ENCODE measurements around the gene CHRNA1. TPM values are rescaled to one million over a fixed set of nuclear protein-coding genes. Genes with fewer than 3 reads are reported as not detected.

Gene CHRNA1
- total and polyA plus RNA-seq, 9 of the 15 experiments (the other 6 are each of a cell fraction or from before 2014, with no cell fraction given): not detected

DNA sequence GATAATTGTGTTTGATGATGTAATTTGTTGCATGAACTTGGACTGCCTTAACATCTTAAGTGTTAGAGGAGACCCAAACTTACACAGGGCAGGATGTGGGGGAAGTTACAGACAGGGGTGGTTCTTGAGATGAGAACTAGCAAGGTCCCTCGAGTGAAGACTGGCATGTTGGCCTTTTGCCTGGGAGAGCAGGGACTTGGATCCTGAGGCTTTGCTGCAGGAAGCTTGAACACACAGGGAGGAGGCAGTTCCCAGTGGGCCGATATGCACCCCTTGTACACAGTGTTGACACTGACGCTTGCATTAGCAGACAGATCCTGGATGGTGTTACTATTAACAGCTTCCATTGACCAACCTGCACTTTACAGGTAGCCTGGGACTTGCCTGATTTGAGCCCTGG, 47.5 kb downstream of the CHRNA1 start (continued):
- TF ChIP-seq BCOR (IDR thresholded peaks at IDR 0.05) (no peak), LEF1 (IDR thresholded peaks at IDR 0.05) (no peak), MTA1 (IDR thresholded peaks at IDR 0.05; ENCODE audit: borderline replicate concordance) (no peak)
- TF ChIP-seq, protein P1, sequence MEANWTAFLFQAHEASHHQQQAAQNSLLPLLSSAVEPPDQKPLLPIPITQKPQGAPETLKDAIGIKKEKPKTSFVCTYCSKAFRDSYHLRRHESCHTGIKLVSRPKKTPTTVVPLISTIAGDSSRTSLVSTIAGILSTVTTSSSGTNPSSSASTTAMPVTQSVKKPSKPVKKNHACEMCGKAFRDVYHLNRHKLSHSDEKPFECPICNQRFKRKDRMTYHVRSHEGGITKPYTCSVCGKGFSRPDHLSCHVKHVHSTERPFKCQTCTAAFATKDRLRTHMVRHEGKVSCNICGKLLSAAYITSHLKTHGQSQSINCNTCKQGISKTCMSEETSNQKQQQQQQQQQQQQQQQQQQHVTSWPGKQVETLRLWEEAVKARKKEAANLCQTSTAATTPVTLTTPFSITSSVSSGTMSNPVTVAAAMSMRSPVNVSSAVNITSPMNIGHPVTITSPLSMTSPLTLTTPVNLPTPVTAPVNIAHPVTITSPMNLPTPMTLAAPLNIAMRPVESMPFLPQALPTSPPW (CRISPR knock-in tag; IDR thresholded peaks at IDR 0.05): no peak

DNA sequence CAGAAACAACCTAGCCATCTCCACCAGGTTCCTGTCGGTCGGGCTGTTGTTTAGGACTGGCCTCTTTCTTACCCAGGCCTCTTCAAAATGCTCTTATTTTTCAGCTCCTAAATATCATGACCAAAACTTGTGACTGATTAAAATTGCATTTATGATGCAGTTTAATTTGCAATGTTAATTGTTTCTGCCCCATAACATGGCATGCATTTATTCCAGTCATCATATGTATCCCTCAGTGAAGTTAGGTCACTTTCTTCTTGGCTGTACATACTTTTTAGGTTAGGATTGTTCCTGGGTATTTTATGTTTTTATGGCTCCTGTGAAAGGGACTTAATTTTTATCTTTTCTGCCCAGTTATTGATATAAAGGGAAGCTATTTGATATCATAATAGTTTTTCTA, 50.6 kb downstream of the CHRNA1 start:
- Histone ChIP-seq H4K20me1 (replicated peaks; ENCODE audit: control insufficient read depth, insufficient read depth, low read length) (no peaks in the 10 kb centered on the region), H3K9me3 (replicated peaks; ENCODE audit: control insufficient read depth, insufficient read depth, low read depth, low read length) (no peaks in the 10 kb centered on the region), H3K9ac (ENCODE audit: insufficient read depth in 1 of 2, low read depth in 2 of 2, low read length in 2 of 2) (no peak overlapping the region), H3K79me2 (ENCODE audit: control insufficient read depth, insufficient read depth, low read length) (no peaks in the 10 kb centered on the region), H3K4me1 (replicated peaks in 1 of 2; ENCODE audit: control insufficient read depth in 2 of 2, insufficient read depth in 2 of 2, low read length in 2 of 2) (no peaks in the 10 kb centered on the region), H3K36me3 (ENCODE audit: control insufficient read depth, insufficient read depth, low read length) (no peaks in the 10 kb centered on the region), H3K4me2 (ENCODE audit: insufficient read depth, low read length) (no peak overlapping the region), H2AFZ (ENCODE audit: low read depth, low read length) (no peak overlapping the region), H3K27ac (ENCODE audit: extremely low read depth, low read depth, low read length) (no peak overlapping the region), H3K9me1 (ENCODE audit: control insufficient read depth, insufficient read depth, low read length) (no peaks in the 10 kb centered on the region), H3K4me3 (no peak overlapping the region), H3K27me3 (ENCODE audit: control insufficient read depth in 2 of 2, insufficient read depth in 2 of 2, low read length in 2 of 2) (peaks cover 3 to 39% of the 10 kb centered on the region in 2 experiments; a peak in 3 of 5 replicates)
- WGBS (ENCODE audit: insufficient coverage, low coverage, missing lambda C conversion rate): 6% methylated on average over 2 of the region's 2 CpGs
- BruUV-seq (replicated peaks): no TSS peak
- intact Hi-C loops (cut with micrococcal nuclease): no loop called here
- ATAC-seq: no peak
- POLR2A ChIA-PET: interaction anchor here (1.0 kb wide), 1 partner anchor 455 kb away, joined by 3 read pairs; no protein-coding TSS in a partner anchor
- DNase-seq (ENCODE audit: extremely low read depth in 1 of 4, low spot score in 3 of 4): no peak
- no peak for FAIRE-seq
- CTCF ChIA-PET (ENCODE audit: low intra/inter-chr PET ratio): no interaction called here
- in situ Hi-C loops (cut with MboI): no loop called here
- TF ChIP-seq PPARD (CRISPR knock-in tag; IDR thresholded peaks at IDR 0.05): no peak
- TF ChIP-seq CHD1 (IDR thresholded peaks at IDR 0.05; ENCODE audit: low read length): no peak
- no peak for TF ChIP-seq SP2 (IDR thresholded peaks at IDR 0.05; ENCODE audit: extremely low read depth, low read depth, low read length, poor library complexity, severe bottlenecking)
- no peak for TF ChIP-seq PHB (CRISPR knock-in tag; IDR thresholded peaks at IDR 0.05)
- TF ChIP-seq HNRNPH1 (optimal IDR thresholded peaks at IDR 0.05; ENCODE audit: low read depth, low read length): no peak
- TF ChIP-seq, protein P2, sequence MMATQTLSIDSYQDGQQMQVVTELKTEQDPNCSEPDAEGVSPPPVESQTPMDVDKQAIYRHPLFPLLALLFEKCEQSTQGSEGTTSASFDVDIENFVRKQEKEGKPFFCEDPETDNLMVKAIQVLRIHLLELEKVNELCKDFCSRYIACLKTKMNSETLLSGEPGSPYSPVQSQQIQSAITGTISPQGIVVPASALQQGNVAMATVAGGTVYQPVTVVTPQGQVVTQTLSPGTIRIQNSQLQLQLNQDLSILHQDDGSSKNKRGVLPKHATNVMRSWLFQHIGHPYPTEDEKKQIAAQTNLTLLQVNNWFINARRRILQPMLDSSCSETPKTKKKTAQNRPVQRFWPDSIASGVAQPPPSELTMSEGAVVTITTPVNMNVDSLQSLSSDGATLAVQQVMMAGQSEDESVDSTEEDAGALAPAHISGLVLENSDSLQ (IDR thresholded peaks at IDR 0.05): no peak
- no peak for TF ChIP-seq GABPA (tag; conservative IDR thresholded peaks at IDR 0.05; ENCODE audit: low read depth)
- TF ChIP-seq, protein P3, sequence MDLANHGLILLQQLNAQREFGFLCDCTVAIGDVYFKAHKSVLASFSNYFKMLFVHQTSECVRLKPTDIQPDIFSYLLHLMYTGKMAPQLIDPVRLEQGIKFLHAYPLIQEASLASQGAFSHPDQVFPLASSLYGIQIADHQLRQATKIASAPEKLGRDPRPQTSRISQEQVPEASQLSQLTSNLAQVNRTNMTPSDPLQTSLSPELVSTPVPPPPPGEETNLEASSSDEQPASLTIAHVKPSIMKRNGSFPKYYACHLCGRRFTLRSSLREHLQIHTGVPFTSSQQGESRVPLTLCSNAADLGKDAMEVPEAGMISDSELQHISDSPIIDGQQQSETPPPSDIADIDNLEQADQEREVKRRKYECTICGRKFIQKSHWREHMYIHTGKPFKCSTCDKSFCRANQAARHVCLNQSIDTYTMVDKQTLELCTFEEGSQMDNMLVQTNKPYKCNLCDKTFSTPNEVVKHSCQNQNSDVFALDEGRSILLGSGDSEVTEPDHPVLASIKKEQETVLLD (IDR thresholded peaks at IDR 0.05): no peak
- no peak for TF ChIP-seq SUPT5H (IDR thresholded peaks at IDR 0.05)
- no peak for TF ChIP-seq NFIC (IDR thresholded peaks at IDR 0.05)
- TF ChIP-seq BRD9 (IDR thresholded peaks at IDR 0.05; ENCODE audit: low read depth, partially characterized antibody): no peak
- TF ChIP-seq, protein P4, sequence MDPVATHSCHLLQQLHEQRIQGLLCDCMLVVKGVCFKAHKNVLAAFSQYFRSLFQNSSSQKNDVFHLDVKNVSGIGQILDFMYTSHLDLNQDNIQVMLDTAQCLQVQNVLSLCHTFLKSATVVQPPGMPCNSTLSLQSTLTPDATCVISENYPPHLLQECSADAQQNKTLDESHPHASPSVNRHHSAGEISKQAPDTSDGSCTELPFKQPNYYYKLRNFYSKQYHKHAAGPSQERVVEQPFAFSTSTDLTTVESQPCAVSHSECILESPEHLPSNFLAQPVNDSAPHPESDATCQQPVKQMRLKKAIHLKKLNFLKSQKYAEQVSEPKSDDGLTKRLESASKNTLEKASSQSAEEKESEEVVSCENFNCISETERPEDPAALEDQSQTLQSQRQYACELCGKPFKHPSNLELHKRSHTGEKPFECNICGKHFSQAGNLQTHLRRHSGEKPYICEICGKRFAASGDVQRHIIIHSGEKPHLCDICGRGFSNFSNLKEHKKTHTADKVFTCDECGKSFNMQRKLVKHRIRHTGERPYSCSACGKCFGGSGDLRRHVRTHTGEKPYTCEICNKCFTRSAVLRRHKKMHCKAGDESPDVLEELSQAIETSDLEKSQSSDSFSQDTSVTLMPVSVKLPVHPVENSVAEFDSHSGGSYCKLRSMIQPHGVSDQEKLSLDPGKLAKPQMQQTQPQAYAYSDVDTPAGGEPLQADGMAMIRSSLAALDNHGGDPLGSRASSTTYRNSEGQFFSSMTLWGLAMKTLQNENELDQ (CRISPR knock-in tag; IDR thresholded peaks at IDR 0.05; ENCODE audit: borderline replicate concordance): no peak
- TF ChIP-seq EZH2 (IDR thresholded peaks at IDR 0.05; ENCODE audit: borderline replicate concordance, low read depth, low read length): no peak

All from K562 (cell line).